Hematopoietic multipotent progenitor cell treated with erythropoietin and hydrocortisone succinate and interleukin-3 and kit ligand, for 15 days (in vitro differentiated cells): ENCODE measurements around the gene EML1.
A peak's percentile ranks its signal among the peaks of the same experiment; 100 is the strongest.

Experiments used
- DNase-seq: peaks from one replicate; pipeline ENCODE4 v3.0.0-alpha.2; 2015; ENCODE audit warnings: low spot score

The EML1 gene

DNA sequence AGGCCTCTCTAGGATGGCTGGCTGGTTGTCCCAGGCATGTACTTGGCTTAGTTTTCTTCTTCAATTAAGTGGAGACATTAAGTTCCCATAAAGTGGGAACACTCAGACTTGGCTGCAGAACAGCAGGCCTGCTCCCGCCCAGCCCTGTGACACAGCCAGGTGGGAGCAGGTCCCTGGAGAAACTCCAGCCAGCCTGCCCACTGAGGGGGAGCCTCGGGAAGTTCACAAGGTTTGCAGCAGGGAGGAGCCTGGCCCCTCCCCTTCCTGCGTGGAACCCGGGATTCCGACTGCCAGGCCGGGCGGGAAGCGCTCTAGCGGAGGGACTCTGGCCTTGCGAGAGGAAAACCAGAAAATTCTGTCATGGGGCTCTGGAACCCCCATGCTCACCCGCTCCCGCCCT lies 173.7 kb downstream of the EML1 start:
- DNase-seq = no peak

DNA sequence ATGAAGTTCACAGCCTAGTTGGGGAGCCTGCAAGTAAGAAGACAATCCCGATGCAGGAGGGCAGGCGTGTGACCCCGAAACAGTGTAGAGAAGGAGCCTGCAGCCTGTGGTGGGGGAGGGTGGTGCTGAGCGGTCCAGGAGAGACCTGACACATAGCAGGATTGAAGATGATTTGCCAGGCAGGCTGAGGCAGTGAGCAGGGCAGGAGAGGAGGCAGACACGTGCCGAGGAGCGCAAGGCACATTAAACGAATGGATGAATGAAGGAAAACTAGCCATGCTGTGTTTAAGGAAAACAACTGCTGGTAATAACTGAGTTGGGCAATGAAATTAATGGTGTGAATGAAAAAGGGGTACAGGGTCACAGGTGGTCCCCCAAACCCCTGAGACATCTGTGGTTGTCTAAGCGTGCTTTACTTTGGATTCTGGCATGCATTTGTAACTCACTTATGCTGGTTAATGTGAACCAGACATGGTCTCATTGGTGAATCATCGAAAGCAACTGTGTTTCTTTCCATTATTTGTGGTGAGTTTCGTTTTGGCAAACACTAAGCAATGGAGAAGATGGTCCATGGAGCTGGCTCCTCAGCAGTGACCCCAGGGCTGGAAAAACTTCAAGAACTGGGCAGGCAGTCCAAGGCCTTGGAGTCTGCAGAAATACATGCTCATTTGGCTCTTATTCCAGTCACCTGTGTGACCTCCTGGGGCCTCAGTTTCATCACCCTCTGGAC lies 175.1 kb downstream of the EML1 start:
- DNase-seq = no peak

DNA sequence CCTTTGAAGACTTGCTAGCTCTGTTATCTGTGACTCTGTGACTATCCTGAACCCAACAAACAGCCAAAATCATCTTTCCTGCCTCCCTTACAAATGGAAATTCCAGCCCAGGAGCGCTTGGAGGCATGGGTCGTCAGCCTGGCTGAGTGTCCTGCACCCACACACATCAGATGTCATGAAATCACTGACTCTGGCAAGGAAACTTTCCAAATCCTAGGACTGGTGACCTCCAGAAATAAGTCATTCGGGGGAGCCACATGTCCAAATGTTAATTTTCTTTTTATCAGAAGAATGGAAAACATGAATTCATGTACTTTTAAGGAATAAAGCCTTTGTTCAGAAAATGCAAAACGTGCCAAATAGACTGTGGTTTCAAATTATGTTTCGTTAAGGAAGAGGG lies 175.7 kb downstream of the EML1 start:
- no peak for DNase-seq

DNA sequence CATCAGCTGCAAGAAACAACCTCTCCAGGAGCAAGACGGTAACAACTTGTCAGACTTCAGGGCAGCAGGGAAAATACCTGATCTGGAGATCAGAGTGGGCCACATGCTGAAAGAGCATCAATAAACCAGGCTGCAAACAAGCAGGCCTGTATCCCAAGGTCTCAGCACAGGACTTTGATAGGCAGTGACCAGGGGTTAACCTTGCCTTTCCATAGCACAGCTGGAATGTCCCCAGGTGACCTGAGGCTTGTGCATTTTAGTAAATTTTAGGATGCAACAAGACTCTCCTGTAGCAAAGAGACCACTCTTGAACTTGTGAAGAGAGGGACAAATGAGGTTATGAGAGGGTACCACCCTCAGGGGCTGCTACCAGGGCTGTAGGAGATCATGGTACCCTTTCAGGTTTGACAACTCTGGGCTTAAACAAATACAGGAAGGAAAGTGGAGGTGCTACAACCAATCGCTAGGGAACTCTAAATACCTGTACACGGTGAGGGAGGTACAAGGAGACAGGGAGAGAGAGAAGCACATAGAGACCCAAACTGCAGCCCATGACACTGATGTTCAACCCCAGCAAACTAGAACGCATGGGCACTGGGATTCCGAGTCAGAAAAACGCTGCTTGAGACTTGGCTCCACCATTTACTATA lies 176.6 kb downstream of the EML1 start:
- no peak for DNase-seq

DNA sequence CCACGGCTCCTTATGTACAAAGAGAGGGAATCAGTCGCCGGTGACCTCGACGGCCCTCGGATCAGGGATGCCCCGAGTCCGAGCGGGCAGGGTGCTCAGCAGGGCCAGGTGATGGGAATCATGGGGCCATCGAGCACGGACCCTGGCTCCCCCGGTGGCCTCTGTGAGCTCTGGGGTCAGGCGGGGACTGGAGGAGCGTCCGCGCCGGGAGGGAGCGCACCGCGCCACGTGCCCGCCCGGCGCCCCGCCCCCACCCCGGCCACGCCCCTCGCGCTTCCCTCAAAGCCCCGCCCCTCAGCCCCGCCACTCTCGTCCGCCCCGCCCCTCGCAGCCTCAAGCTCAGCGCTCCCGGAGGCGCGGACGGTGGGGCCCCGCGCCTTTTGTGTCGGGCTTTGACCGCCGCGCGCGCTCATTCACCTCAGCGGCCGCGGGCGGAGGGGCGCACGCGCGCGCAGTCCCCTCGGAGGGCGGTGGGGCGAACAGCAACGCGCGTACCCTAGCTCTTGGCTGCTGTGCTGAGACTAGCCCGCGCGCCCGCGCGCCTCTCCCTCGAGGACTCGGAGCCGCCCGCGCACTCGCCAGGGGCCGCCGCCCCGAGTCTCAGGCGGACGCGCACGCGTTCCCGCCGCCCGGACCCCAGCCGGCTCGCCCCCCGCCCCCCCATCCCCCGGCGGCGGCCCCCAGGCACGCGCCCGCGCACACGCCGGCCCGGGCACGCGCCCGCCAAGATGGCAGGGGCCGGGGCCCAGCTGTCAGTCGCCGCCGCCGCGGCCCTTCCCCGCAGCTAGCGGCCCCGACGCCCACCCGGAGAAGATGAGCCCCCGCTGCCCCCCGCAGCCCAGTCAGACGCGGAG lies 178.1 kb downstream of the EML1 start:
- DNase-seq = peak; percentile 79

DNA sequence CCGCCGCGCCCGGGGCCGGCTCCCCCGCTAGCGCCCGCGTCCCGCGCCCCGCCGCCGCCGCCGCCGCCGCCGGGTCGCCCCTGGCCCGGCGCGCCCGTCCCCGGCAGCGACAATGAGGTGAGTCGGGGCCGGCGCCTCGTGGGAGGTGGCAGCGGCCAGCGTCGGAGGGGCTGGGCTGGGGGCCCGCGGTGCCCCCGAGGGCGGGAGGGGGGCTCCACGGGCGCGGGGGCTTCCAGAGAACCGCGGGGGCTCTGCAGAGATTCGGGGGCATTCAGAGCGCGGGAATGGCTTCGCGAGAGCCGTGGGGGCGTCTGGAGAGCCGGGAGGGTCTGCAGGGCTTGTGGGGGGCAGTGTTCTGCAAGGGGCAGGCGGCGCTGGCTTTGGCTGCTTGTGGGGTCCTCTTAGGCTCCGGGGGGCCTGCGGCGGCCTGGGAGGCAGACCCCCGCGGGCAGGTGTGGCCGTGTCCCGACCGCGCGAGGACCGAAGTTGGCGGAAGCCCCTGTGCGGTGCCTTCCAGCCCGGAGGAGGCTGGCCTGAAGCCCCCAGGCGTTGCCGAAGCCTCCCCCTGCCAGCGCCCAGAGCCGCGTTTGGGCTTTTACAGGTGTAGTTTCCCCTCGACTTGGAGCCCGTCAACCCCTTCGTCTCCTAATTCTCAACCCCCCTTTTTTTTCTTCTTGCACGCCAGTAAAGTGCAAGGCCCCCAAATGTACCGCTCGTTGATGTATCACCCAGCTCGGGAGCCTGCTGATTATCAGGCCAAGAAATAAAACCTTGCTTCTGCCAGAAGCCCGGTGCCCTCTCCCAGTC lies 178.9 kb downstream of the EML1 start:
- peak; percentile 23 for DNase-seq

DNA sequence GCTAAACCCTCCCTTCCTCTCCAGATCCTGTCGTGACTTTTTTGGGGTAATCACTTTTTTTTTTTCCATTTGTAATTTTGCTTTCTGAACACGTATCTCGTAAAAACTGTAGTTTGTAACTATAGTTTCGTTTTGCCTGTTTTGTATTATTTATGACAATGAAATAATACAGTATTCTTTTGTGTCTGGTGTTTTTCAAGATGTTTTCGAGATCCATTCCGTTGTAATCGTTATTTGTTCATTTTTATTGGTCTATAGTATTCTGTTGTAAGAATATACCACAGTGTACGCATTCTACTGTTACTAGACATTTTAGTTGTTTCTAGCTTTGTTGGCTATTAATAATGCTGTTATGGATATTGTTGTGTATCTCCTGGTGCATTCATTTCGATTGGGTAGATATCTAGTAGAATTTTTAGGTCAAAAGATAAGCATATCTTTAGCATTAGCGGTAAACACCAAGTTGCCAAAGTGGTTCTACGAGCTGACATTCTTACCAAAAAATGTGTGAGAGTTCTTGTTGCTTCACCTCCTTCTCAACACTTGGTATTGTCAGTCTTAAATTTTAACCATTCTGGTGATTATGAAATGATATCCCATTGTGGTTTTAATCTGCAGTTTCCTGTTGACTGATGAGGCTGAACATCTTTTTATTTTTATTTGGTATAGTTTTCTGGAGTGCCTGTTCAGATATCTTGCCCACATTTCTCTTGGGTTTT lies 179.7 kb downstream of the EML1 start:
- DNase-seq = no peak

DNA sequence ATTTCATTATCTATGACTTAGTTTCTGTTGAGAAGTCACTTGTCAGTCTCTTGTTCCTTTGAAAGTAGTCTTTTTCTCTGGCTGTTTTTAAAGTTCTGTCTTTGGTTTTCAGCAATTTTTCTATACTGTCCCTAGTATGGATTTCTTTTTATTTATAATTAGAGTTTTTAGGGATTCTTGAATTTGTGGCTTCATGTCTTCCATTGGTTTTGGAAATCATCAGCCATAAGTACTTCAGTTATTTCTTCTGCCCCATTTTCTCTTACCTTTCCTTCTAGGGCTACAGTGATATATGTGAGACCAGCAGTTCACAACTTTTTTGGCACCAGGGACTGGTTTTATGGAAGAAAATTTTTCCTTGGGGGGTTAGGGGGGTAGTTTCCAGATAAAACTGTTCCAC lies 182.0 kb downstream of the EML1 start:
- DNase-seq = no peak

DNA sequence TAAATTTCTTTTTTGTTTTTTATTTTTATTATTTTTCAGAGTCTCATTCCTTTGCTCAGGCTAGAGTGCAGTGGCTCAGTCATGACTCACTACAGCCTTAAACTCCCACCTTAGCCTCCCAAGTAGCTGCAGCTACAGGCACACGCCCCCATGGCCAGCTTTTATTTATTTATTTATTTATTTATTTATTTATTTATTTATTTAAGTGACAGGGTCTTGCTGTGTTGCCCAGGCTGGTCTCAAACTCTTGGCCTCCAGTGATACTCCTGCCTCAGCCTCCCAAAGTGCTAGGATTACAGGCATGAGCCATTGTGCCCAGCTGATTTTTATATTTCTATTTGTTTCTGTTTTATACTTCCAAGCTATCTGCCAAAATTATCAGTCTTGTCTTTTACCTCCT lies 182.8 kb downstream of the EML1 start:
- no peak for DNase-seq

DNA sequence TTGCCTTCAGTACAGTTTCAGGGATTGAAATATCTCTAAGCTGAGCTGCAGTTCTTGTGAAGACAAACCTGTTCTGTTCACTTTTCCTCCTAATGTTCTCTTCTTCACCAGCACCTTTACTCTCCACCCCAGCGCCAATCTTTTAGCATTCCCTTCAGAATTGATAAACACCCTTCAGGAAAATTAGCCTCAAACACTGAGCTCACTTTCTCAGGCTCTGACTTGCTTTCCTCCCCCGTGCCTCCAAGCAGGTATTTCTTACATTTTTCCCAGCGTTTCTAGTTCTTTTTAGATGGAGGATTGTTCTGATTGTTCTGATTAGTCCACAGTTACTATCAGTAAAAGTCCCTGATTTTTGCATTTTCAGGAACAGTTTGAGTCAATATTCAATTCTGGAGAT lies 183.5 kb downstream of the EML1 start:
- DNase-seq = no peak

DNA sequence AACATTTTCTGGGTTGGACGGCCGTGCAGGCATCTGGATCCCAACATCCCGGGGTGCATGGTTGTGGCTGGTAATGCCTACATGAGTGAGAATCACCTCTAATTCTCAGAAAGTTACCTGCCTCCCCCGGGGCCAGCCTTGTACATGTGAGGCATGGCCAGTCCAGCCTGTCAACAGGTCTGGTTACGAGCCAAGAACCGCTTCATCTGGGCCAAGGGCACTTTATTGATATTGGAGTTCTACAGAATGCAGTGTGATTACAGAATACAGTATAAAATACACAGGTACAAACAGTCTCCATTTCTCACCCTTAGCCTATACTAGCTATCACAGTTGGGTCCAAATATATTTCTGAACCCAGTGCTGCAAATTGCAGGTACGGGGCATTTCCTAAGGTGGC lies 187.1 kb downstream of the EML1 start:
- DNase-seq = no peak

DNA sequence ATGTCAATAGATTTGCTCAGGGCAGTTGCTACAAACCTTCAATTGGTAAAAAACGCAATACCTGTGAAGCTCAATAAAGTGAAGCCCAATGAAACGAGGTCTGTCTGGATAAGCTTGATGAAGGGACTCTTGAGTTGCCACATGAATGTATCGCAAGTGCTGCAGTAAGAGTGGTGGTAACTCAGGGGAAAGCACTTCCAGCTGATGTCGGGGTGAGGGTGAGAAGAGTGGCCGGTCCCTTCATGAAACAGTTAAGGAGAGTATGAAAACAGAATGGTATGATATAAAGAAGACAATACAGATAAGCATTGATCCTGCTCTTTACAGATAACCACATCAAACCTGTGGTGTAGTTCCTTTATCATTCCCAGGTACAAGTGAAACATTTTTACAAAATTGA lies 188.6 kb downstream of the EML1 start:
- no peak for DNase-seq

DNA sequence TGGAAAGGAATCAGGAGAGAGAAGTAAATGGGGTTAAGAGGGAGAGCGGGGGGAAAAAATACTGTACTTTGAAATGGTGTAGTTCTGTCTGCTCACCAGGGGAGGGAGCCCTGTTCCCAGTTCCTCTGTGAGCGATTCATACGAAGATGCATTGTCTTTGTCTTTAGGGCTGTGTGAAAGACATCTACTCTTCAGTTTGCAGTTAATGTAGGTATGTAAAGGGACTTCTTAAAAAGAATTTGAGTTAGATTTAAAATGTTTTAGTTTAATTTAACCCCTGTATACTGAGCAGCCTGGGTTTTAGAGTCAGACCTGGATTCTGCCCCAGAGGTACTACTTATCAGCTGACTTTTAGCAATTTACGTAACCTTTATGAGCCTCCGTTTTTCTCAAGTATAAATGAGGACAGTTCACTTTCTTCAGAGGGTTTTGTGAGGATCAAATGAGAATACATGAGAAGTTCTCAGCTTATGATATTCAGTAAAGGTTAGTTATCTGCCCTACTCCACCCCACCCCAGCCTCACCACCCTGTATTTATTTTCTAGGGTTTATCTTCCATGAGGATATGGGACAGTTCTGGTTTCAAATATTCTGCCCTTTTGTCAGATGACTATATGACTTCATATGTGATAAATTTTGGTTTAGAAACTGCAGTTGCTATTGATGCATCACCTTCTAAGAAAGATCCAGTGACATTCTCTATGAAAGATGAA lies 189.5 kb downstream of the EML1 start:
- peak; percentile 73 for DNase-seq

DNA sequence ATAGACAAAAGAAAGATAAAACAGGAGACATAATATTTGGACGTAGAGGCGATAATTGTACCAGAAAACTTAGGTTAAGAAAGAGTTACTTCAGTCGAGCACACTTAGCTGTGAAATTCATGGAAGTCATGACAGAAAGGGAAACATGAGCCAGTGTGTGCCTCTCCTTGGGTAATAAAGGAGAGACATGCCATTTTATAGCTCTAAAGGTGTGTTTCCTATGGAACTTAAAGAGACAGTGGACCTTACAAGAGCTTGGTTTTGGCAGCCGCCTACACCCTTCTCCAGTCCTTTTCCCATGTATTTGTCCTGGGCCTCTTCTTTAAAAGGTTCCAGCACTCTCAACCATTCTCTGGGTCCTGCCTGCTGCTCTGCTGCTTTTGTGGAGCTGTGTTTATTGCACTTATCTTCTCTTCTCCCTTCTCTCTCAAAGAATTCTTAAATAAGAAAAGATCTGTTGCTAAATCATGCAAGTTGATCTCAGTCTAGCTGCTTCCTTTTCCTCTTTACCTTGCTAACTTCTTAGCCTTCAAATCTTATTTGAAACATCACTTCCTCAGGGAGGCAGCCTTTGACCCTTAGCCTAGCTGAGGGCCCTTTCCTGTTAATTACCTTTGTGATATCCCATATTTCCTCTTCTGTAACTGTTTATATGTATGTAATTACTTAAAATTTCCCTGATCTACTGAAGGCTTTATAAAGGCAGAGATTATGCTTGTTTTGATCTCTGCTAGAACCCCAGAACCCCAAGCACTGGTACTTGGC lies 190.2 kb downstream of the EML1 start:
- no peak for DNase-seq

DNA sequence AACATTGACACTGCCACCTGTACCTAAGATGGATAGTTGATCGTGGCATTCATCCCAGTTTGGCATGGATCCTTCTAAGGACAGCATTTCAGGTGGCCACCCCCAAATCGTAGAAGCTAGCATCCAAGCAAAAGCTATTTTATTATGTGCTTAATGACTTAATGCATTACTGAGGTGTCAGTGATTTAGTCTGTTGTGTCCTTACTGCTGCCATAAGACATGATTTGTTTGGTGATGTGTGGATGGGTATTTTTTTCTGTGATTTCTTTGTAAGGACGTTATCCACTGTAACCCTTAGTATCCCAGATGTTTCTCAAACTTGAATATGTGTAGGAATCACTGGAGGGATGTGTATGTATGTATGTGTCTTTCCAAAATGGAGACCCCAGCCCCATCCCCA lies 190.8 kb downstream of the EML1 start:
- DNase-seq = no peak

DNA sequence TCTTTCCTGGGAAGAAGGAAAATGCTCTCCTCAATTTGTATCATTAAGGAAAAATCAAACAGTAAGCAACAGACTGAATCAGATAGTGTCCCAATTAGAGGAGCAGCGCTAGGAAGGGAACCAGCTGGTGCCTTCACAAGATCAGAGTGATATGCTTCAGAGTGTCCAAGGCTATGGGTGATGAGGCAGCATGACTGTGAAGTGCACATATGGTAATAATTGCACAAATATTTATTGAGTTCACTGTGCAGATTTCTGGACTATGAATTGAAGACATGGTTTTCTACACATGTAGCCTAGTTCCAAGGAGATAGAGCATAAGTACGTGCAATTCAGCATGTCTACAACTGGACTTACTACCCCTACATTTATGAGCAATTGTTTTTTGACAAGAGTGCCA lies 193.2 kb downstream of the EML1 start:
- DNase-seq = no peak

DNA sequence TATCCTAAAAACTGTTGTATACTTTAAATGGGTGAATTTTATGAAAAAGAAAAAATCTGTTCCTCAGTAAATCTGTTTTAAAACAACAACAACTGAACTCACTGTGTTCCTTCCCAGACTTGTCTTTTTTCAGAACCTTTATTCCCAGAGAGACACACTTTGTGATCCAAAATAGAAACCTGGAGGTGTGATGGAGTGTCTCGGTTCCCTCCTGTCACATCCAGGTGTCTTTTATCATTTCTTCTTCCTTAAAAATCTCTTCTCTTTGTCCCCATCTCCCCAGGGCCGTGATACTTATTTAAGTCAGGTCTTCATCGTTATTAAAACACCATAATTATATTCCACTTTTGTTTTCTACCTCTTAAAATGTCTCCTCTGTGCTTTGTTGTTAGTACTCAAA lies 195.8 kb downstream of the EML1 start:
- no peak for DNase-seq

DNA sequence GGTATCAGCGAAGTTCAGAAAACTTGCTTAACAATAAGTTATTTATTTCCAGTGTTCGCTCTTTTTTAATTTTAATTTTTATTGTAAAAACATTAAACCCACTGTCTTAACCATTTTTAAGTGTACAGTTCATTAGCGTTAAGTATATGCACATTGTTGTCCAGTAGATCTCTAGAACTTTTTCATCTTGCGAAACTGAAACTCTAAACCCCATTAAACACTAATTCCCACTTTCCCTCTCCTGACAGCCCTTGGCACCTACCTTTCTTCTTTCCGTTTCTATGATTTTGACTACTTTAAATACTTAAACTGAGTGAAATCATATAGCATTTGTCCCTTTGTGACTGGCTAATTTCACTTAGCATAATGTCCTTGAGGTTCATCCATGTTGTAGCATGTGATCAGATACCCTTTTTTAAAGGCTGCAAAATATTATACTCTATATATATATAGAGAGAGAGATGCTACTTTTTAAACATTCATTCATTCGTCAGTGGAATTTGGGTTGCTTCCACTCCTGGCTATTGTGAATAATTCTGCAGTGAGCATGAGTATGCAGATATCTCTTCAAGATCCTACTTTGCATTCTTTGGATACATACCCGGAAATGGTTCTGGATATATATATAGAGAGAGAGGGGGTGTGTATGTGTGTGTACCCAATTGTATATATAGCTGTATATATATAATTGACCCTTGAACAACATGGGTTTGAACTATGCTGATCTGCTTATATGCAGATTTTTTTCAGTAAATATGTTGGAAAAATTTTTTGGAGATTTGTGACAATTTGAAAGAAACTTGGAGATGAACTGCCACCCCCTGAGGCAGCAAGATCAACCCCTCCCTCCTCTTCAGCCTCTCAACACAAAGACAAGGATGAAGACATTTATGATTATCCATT lies 197.3 kb downstream of the EML1 start:
- DNase-seq = no peak

DNA sequence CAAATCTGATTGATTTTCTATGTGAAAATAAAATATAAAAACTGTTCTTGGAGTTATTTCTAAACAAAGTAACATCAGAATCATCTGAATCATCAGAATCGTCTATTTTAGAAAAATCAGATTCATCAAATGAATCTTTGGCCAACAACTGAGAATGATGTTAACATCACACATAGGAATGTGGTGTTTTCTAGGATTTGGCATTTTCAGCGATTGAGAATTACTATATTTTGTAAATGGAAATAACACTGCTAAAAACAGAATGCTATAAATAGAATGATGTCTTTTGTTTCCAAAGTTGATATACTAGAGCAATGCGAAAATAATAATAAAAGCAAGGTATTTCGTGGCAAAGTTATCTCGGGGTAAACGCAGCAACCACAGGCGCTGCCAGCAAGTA lies 198.1 kb downstream of the EML1 start:
- DNase-seq = no peak
